ENCODE data around the gene TAGLN.
A peak's percentile ranks its signal among the peaks of the same experiment; 100 is the strongest.
"Not testable (repeated sequence)": the region's sequence is repeated elsewhere in the genome, so short reads cannot be mapped to it uniquely, and the experiment has no call there.

TAGLN gene

GRCh38 chr11:117203069-117203407, 3.9 kb downstream of the TAGLN start:
- Histone ChIP-seq H3K27me3 (ENCODE audit: control insufficient read depth in 2 of 2, insufficient read depth in 2 of 2, low read length in 2 of 2) (no peaks in the 10 kb centered on the region), H3K4me1 (ENCODE audit: control insufficient read depth in 2 of 2, insufficient read depth in 2 of 2, low read length in 2 of 2) (peaks cover 6 to 12% of the 10 kb centered on the region in 2 donors), H3K9ac (ENCODE audit: low read depth in 1 of 2, low read length in 2 of 2) (no peak overlapping the region), H3K36me3 (ENCODE audit: control insufficient read depth in 2 of 2, insufficient read depth in 2 of 2, low read length in 2 of 2) (peaks cover 17 to 23% of the 10 kb centered on the region in 2 donors), H3K9me3 (ENCODE audit: control insufficient read depth in 2 of 2, low read length in 2 of 2) (no peaks in the 10 kb centered on the region), H3K4me3 (ENCODE audit: low read length in 2 of 2) (peak overlapping the region in 1 of 2 donors; percentile 42), H3K27ac (ENCODE audit: low read depth in 2 of 2, low read length in 2 of 2) (peak overlapping the region in 1 of 2 donors; percentile 45)

DNA sequence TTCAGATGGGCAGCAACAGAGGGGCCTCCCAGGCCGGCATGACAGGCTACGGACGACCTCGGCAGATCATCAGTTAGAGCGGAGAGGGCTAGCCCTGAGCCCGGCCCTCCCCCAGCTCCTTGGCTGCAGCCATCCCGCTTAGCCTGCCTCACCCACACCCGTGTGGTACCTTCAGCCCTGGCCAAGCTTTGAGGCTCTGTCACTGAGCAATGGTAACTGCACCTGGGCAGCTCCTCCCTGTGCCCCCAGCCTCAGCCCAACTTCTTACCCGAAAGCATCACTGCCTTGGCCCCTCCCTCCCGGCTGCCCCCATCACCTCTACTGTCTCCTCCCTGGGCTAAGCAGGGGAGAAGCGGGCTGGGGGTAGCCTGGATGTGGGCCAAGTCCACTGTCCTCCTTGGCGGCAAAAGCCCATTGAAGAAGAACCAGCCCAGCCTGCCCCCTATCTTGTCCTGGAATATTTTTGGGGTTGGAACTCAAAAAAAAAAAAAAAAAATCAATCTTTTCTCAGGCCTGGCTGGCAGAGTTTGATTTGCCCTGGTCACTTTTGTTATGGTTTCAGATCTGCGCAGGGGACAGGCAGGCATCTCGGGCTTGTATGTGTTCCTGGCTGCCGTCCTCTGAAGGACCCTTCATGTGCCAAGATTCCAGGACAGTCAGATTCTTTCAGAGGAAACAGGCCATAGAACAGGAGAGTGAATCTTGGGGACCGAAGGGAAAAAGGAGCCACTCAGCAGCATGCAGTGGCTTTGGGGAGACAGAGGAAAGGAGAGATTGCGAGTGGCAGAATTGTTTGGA, 5.3 kb downstream of the TAGLN start:
- Histone ChIP-seq H3K9me3 (ENCODE audit: control insufficient read depth in 2 of 2, low read length in 2 of 2) (no peaks in the 10 kb centered on the region), H3K4me1 (ENCODE audit: control insufficient read depth in 2 of 2, insufficient read depth in 2 of 2, low read length in 2 of 2) (peaks cover 0 to 4% of the 10 kb centered on the region in 2 donors), H3K9ac (ENCODE audit: low read depth in 1 of 2, low read length in 2 of 2) (no peak overlapping the region), H3K4me3 (ENCODE audit: low read length in 2 of 2) (no peak overlapping the region), H3K27ac (ENCODE audit: low read depth in 2 of 2, low read length in 2 of 2) (peak overlapping the region in 1 of 2 donors; percentile 23), H3K36me3 (ENCODE audit: control insufficient read depth in 2 of 2, insufficient read depth in 2 of 2, low read length in 2 of 2) (peaks cover 17 to 23% of the 10 kb centered on the region in 2 donors), H3K27me3 (ENCODE audit: control insufficient read depth in 2 of 2, insufficient read depth in 2 of 2, low read length in 2 of 2) (no peaks in the 10 kb centered on the region)

- H3K36me3 ChIP-seq (ENCODE audit: control insufficient read depth in 2 of 2, insufficient read depth in 2 of 2, low read length in 2 of 2): peaks cover 17 to 26% of the 10 kb centered on the region in 2 donors
- H3K4me3 ChIP-seq (ENCODE audit: low read length in 2 of 2): no peak overlapping the region
- H3K4me1 ChIP-seq (ENCODE audit: control insufficient read depth in 2 of 2, insufficient read depth in 2 of 2, low read length in 2 of 2): peaks cover 0 to 4% of the 10 kb centered on the region in 2 donors
- H3K9ac ChIP-seq (ENCODE audit: low read depth in 1 of 2, low read length in 2 of 2): no peak overlapping the region
- H3K27me3 ChIP-seq (ENCODE audit: control insufficient read depth in 2 of 2, insufficient read depth in 2 of 2, low read length in 2 of 2): no peaks in the 10 kb centered on the region
- no peaks in the 10 kb centered on the region for H3K9me3 ChIP-seq (ENCODE audit: control insufficient read depth in 2 of 2, low read length in 2 of 2)
- peak overlapping the region in 1 of 2 donors; percentile 23 for H3K27ac ChIP-seq (ENCODE audit: low read depth in 2 of 2, low read length in 2 of 2)
These were observed 6.1 kb downstream of the TAGLN start for GRCh38 chr11:117205211-117205818.

DNA sequence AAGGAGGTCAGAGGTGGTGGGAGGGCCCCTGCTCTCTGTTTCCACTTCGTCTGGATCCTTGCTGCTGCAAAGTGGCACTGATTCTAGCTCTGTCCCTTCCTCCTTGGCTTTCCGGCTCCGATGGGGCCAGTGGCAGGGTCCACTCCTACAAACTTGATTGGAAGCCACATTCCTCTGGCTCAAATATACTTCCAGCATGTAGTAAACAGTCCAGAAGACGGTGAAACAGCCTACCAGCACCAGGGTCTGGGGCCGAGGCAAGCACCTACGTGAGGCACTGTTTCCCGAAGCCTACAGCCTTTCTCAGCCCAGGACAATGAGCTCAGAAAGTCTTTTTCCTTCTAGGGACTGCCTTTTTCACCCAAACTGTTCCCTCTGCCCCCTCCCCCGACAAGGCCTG, 6.9 kb downstream of the TAGLN start:
- not testable (repeated sequence) for H3K4me3 ChIP-seq (ENCODE audit: low read length in 2 of 2); H3K4me1 ChIP-seq (ENCODE audit: control insufficient read depth in 2 of 2, insufficient read depth in 2 of 2, low read length in 2 of 2); H3K27me3 ChIP-seq (ENCODE audit: control insufficient read depth in 2 of 2, insufficient read depth in 2 of 2, low read length in 2 of 2); H3K27ac ChIP-seq (ENCODE audit: low read depth in 2 of 2, low read length in 2 of 2); H3K9me3 ChIP-seq (ENCODE audit: control insufficient read depth in 2 of 2, low read length in 2 of 2); H3K9ac ChIP-seq (ENCODE audit: low read depth in 1 of 2, low read length in 2 of 2)
- peaks cover 17 to 26% of the 10 kb centered on the region in 2 donors for H3K36me3 ChIP-seq (ENCODE audit: control insufficient read depth in 2 of 2, insufficient read depth in 2 of 2, low read length in 2 of 2)

- not testable (repeated sequence) for H3K4me1 ChIP-seq (ENCODE audit: control insufficient read depth in 2 of 2, insufficient read depth in 2 of 2, low read length in 2 of 2); H3K27ac ChIP-seq (ENCODE audit: low read depth in 2 of 2, low read length in 2 of 2); H3K4me3 ChIP-seq (ENCODE audit: low read length in 2 of 2); H3K9me3 ChIP-seq (ENCODE audit: control insufficient read depth in 2 of 2, low read length in 2 of 2); H3K27me3 ChIP-seq (ENCODE audit: control insufficient read depth in 2 of 2, insufficient read depth in 2 of 2, low read length in 2 of 2); H3K9ac ChIP-seq (ENCODE audit: low read depth in 1 of 2, low read length in 2 of 2)
- peaks cover 17 to 26% of the 10 kb centered on the region in 2 donors for H3K36me3 ChIP-seq (ENCODE audit: control insufficient read depth in 2 of 2, insufficient read depth in 2 of 2, low read length in 2 of 2)
These were observed 7.7 kb downstream of the TAGLN start for GRCh38 chr11:117206859-117207258.

- H3K36me3 ChIP-seq (ENCODE audit: control insufficient read depth in 2 of 2, insufficient read depth in 2 of 2, low read length in 2 of 2): peaks cover 17 to 26% of the 10 kb centered on the region in 2 donors
- H3K27ac ChIP-seq (ENCODE audit: low read depth in 2 of 2, low read length in 2 of 2); H3K9me3 ChIP-seq (ENCODE audit: control insufficient read depth in 2 of 2, low read length in 2 of 2); H3K4me1 ChIP-seq (ENCODE audit: control insufficient read depth in 2 of 2, insufficient read depth in 2 of 2, low read length in 2 of 2); H3K4me3 ChIP-seq (ENCODE audit: low read length in 2 of 2); H3K27me3 ChIP-seq (ENCODE audit: control insufficient read depth in 2 of 2, insufficient read depth in 2 of 2, low read length in 2 of 2); H3K9ac ChIP-seq (ENCODE audit: low read depth in 1 of 2, low read length in 2 of 2): not testable (repeated sequence)
These were observed 8.3 kb downstream of the TAGLN start for GRCh38 chr11:117207481-117207880.

GRCh38 chr11:117208710-117209109, 9.5 kb downstream of the TAGLN start:
- not testable (repeated sequence) for H3K4me1 ChIP-seq (ENCODE audit: control insufficient read depth in 2 of 2, insufficient read depth in 2 of 2, low read length in 2 of 2); H3K9ac ChIP-seq (ENCODE audit: low read depth in 1 of 2, low read length in 2 of 2); H3K27me3 ChIP-seq (ENCODE audit: control insufficient read depth in 2 of 2, insufficient read depth in 2 of 2, low read length in 2 of 2); H3K4me3 ChIP-seq (ENCODE audit: low read length in 2 of 2); H3K27ac ChIP-seq (ENCODE audit: low read depth in 2 of 2, low read length in 2 of 2); H3K9me3 ChIP-seq (ENCODE audit: control insufficient read depth in 2 of 2, low read length in 2 of 2)
- peaks cover 26 to 34% of the 10 kb centered on the region in 2 donors for H3K36me3 ChIP-seq (ENCODE audit: control insufficient read depth in 2 of 2, insufficient read depth in 2 of 2, low read length in 2 of 2)

DNA sequence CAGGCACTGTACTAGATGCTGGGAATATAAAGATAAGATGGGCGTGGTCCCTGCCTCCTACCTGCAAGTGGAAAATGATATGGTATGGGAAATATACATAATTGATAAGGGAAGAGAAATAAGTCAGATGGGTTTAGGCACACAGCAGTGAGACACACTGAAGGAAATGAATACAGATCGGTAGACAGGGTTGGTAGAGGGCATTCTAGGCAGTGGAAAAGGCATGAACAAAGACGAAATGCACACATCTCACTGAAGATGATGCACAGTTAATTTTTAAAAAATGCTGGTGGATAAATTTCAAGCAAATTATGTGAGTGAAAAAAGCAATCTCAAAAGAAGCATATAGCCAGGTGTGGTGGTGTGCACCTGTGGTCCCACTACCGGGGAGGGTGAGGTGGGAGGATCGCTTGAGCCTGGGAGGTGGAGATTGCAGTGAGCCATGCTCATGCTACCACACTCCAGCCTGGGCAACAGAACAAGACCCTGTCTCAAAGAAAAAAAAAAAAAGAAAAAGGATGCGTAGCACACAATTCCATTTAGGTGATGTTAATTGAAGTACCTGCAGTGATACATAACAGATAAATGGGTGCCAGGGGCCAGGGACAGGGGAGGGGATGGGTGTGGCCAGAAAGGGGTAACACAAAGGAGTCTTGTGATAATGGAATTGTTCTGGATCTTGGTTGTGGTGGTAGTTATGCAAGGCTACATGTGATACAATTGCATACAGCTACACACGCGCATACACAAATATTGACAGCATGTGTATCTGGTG, 10.4 kb downstream of the TAGLN start:
- H3K9me3 ChIP-seq (ENCODE audit: control insufficient read depth in 2 of 2, low read length in 2 of 2); H3K27ac ChIP-seq (ENCODE audit: low read depth in 2 of 2, low read length in 2 of 2); H3K27me3 ChIP-seq (ENCODE audit: control insufficient read depth in 2 of 2, insufficient read depth in 2 of 2, low read length in 2 of 2); H3K4me3 ChIP-seq (ENCODE audit: low read length in 2 of 2); H3K9ac ChIP-seq (ENCODE audit: low read depth in 1 of 2, low read length in 2 of 2); H3K4me1 ChIP-seq (ENCODE audit: control insufficient read depth in 2 of 2, insufficient read depth in 2 of 2, low read length in 2 of 2): not testable (repeated sequence)
- H3K36me3 ChIP-seq (ENCODE audit: control insufficient read depth in 2 of 2, insufficient read depth in 2 of 2, low read length in 2 of 2): peaks cover 21 to 32% of the 10 kb centered on the region in 2 donors

GRCh38 chr11:117210620-117211019, 11.4 kb downstream of the TAGLN start:
- no peaks in the 10 kb centered on the region for H3K9me3 ChIP-seq (ENCODE audit: control insufficient read depth in 2 of 2, low read length in 2 of 2)
- H3K4me1 ChIP-seq (ENCODE audit: control insufficient read depth in 2 of 2, insufficient read depth in 2 of 2, low read length in 2 of 2): no peaks in the 10 kb centered on the region
- H3K27ac ChIP-seq (ENCODE audit: low read depth in 2 of 2, low read length in 2 of 2): no peak overlapping the region
- no peak overlapping the region for H3K9ac ChIP-seq (ENCODE audit: low read depth in 1 of 2, low read length in 2 of 2)
- no peaks in the 10 kb centered on the region for H3K27me3 ChIP-seq (ENCODE audit: control insufficient read depth in 2 of 2, insufficient read depth in 2 of 2, low read length in 2 of 2)
- H3K36me3 ChIP-seq (ENCODE audit: control insufficient read depth in 2 of 2, insufficient read depth in 2 of 2, low read length in 2 of 2): peaks cover 18 to 26% of the 10 kb centered on the region in 2 donors
- H3K4me3 ChIP-seq (ENCODE audit: low read length in 2 of 2): no peak overlapping the region

- Histone ChIP-seq H3K27ac (ENCODE audit: low read depth in 2 of 2, low read length in 2 of 2) (no peak overlapping the region), H3K9me3 (ENCODE audit: control insufficient read depth in 2 of 2, low read length in 2 of 2) (no peaks in the 10 kb centered on the region), H3K27me3 (ENCODE audit: control insufficient read depth in 2 of 2, insufficient read depth in 2 of 2, low read length in 2 of 2) (no peaks in the 10 kb centered on the region), H3K4me3 (ENCODE audit: low read length in 2 of 2) (no peak overlapping the region), H3K9ac (ENCODE audit: low read depth in 1 of 2, low read length in 2 of 2) (no peak overlapping the region), H3K4me1 (ENCODE audit: control insufficient read depth in 2 of 2, insufficient read depth in 2 of 2, low read length in 2 of 2) (no peaks in the 10 kb centered on the region), H3K36me3 (ENCODE audit: control insufficient read depth in 2 of 2, insufficient read depth in 2 of 2, low read length in 2 of 2) (peaks cover 34 to 41% of the 10 kb centered on the region in 2 donors)
These were observed 13.7 kb downstream of the TAGLN start for GRCh38 chr11:117212697-117213355.

Data from mucosa of rectum (tissue), 2 donors.